A549 (cell line): ENCODE data around the gene CNOT6.
"Not testable (repeated sequence)": the region's sequence is repeated elsewhere in the genome, so short reads cannot be mapped to it uniquely, and the experiment has no call there.

Experiments
- CBX2 ChIP-seq: fragments of 200-600 bp; sonication (generic); IDR thresholded peaks from 2 replicates; pipeline ENCODE4 v1.6.1; 2016; ENCODE audit warnings: low read depth, mild to moderate bottlenecking, borderline replicate concordance
- CTCF ChIP-seq: fragments of >200 bp; sonication (Bioruptor Twin); formaldehyde crosslinking; IDR thresholded peaks from 3 replicates; pipeline ENCODE4 v1.5.1; 2016
- ESRRA ChIP-seq: fragments of 150-350 bp; IDR thresholded peaks from 2 replicates; pipeline ENCODE4 v1.6.1; 2014; ENCODE audit warnings: mild to moderate bottlenecking, low read length, borderline replicate concordance
- HMGXB4 ChIP-seq: fragments of 250-450 bp; sonication (Bioruptor Pico); IDR thresholded peaks from 2 replicates; pipeline ENCODE4 v1.5.0; 2021; ENCODE audit warnings: mild to moderate bottlenecking, moderate library complexity, borderline replicate concordance
- MAX ChIP-seq: IDR thresholded peaks from 2 replicates; pipeline ENCODE4 v1.6.1; 2012
- POLR2A ChIP-seq: IDR thresholded peaks from 2 replicates; pipeline ENCODE4 v1.6.1; 2012; ENCODE audit warnings: mild to moderate bottlenecking, low read length
- RFX5 ChIP-seq: fragments of 450-650 bp; IDR thresholded peaks from 2 replicates; pipeline ENCODE4 v1.7.1; 2014; ENCODE audit warnings: antibody characterized with exemption, mild to moderate bottlenecking, moderate library complexity

- TF ChIP-seq RFX5, CTCF, CBX2, ESRRA, MAX, HMGXB4, POLR2A: not testable (repeated sequence)
These were observed 3.7 kb downstream of the CNOT6 start for GRCh38 chr5:180497865-180498264.
